HG02763 (cell line): ENCODE data around the gene IGSF11.

Source experiments
- ATAC-seq: cut with Tn5 transposase; IDR thresholded peaks from one replicate; pipeline ENCODE4 v1.9.1; 2021; ENCODE audit warnings: mild to moderate bottlenecking, moderate library complexity; ENCODE audit not compliant: unreplicated experiment

Gene IGSF11

DNA sequence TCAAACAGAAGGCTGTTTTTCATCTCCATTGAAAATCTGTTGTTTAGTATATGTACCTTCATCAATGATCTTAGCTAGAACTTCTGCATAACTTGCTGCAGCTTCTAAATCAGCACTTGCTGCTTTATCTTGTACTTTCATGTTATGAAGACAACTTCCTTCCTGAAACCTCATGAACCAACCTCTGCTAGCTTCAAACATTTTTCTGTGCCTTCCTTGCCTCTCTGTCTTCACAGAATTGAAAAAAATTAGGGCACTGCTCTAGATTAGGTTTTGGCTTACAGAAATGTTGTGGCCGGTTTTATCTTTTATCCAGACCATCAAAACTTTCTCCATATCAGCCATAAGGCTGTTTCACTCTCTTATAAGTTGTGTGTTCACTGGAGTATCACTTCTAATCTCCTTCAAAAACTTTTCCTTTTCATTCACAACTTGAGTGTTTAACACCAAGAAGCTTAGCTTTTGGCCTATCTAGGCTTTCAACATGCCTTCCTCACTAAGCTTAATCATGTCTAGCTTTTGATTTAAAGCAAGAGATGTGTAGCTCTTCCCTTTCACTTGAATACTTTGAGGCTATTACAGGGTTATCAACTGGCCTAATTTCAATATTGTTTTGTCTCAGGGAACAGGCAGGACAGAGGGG lies 78.6 kb downstream of the IGSF11 start:
- ATAC-seq: no peak

GRCh38 chr3:118951089-118951488 lies 83.6 kb downstream of the IGSF11 start:
- ATAC-seq: no peak

DNA sequence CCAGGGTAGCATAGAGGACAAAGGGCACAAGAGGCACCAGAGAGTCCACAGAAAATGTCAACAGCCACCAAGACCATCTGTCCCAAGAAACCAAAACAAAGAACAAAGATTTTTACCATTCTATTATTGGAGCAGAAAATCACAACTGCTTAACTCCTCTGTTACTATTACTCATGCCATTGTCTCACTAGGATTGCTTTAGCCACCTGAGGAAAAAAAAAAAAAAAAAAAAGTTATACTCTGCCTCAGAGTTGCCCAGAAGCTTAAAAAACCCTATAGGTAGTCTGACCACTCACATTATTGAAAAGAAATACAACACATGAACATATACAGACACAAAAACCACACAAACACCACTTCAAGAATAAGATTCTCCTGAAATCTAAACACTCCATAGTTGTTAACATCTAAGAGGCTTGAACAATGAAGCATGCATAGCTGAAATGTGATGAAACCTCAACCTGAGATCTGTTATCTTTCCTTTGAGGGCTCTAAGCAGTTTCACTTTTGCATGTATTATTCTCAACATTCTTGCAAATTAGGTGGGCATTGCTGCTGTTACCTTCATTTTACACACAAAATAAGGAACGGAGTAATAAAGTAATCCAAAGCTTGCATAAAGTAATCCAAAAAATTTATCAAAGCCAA lies 85.4 kb downstream of the IGSF11 start:
- ATAC-seq: no peak

GRCh38 chr3:118948146-118948545 lies 86.5 kb downstream of the IGSF11 start:
- ATAC-seq: no peak

GRCh38 chr3:118946449-118946848 lies 88.2 kb downstream of the IGSF11 start:
- no peak for ATAC-seq

GRCh38 chr3:118945834-118946233 lies 88.8 kb downstream of the IGSF11 start:
- ATAC-seq: no peak

- no peak for ATAC-seq
Measured at GRCh38 chr3:118943597-118943996, 91.0 kb downstream of the IGSF11 start.

DNA sequence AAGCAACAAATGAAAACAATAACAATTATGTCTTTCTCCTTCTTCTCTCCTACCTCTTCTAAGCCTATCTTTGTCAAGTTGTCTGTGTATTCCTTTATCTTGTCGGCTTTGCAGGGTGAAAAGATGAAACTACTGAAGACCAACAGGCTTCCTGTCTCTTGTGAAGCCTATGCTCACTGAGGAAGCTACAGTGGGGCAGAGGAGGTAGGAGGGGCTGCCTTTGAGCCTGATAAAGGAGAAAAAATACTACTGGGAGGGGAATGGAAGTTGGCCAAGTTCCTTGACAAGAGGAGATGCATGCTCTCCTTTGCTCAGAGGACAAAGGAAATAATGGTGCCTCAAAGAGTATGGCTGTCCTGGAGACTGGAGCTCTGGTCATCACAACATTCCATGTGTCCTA lies 92.0 kb downstream of the IGSF11 start:
- no peak for ATAC-seq

- ATAC-seq: no peak
Measured at GRCh38 chr3:118942195-118942594, 92.5 kb downstream of the IGSF11 start.

GRCh38 chr3:118941236-118941635 lies 93.4 kb downstream of the IGSF11 start:
- no peak for ATAC-seq

DNA sequence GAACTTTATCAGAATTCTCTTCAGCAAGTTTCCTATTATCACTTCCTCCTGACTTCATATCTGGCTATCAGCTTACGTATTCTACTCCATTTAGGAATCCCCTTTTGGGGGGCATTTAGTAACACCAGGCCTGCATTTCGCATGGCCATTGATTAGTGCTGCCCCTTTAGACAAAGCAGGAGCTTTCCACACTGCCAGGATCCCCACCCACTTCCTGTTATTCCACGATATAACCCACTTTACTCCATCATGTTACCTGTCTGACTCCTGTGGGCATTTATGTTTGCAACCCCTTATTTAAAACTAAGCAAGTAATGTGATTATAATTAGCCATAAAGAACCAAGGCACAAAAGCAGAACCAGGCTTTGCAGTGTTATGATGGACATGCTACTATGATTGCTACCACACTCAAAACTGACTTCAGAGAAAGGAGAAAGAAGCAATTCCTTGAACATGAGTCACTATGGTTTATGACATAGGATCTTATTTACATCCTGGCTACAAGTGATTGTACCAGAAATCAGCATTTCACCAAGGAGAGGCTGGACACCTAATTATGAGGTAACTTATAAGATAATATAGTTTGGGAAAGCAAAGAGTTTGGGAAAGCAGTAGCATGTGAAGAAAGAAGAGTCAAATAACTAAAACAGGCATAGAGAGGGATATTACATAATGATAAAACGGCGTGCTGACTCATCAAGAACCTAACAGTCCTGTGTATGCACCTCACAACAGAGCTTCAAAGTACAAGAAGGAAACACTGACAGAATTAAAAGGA lies 96.3 kb downstream of the IGSF11 start:
- ATAC-seq: no peak

DNA sequence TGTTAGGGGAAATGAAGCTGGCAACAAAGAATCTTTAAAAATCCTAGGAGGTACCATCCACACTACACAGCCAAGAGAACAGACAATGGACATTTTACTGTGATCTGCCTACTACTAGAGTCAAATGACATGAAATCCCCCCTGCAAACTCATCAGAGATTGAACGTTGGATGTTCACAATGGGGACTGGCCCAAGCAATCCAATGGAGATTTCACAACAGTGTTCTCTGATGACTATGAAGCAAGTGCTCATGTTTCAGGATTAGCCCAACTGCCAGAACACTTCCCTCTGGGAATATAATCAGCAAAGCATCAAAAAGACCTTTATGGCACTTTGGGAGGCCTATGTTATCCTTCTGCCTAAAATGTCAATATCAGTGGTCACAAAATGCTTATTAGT lies 97.8 kb downstream of the IGSF11 start:
- ATAC-seq: no peak

- ATAC-seq: no peak
Measured at GRCh38 chr3:118932822-118933558, 101.7 kb downstream of the IGSF11 start.

DNA sequence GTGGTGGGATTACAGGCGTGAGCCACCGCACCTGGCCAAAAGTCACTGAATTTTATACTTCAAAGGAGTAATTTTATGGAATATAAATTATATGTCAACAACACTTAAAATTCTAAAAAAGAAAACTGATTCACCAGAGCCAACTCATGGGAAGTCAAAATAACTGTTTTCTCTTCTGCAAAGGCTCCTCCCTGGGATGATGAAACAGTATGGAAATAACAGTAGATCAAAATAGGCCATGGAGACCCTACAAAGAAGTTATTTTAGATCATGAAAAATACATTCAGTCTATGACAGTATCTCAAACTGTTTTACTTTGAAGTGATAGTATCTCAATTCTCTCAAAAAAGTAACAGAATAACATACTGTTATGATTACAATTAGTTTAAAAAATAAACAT lies 102.7 kb downstream of the IGSF11 start:
- ATAC-seq: no peak

GRCh38 chr3:118927449-118927848 lies 107.2 kb downstream of the IGSF11 start:
- ATAC-seq: no peak

DNA sequence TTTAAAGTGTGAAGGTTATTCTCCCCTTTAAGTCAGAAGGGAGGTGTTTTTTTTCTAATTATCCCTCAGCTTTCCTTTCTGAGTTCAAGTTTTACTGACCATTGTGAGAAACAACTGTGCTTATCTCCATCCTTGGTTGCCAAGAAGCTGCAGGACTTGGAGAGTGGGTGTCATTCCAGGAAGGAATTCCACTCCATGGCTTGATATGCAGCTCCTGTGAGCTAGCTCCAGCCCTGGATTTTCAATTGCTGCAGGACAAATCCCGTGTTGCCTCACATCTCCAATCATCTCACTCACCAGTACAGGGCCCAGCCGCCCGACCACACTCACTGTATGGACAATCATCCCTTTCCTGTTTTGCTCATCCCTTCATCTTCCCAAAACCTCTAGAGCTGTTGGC lies 122.5 kb downstream of the IGSF11 start:
- ATAC-seq: no peak

- no peak for ATAC-seq
Measured at GRCh38 chr3:118910332-118910731, 124.3 kb downstream of the IGSF11 start.

GRCh38 chr3:118909763-118910162 lies 124.9 kb downstream of the IGSF11 start:
- ATAC-seq: no peak

DNA sequence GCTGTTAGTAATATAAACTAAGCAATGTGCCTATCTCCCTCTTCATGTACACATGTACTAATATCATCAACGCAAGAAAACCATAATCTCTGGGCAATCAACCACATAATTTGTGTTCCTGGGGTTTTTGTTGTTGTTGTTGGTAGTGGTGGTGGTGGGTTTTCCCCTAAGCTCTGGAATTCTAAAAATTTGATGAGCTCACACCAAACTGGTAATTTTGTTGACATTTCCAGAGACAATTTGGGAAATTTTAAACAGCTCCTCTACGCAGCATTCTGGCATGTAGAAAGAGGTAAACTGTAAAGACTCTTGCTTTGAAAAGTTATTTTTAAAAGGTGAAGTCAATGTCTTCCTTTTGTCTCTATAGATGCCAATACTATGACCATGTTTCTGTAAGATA lies 126.7 kb downstream of the IGSF11 start:
- no peak for ATAC-seq

GRCh38 chr3:118900737-118901525 lies 133.7 kb downstream of the IGSF11 start:
- no peak for ATAC-seq

- no peak for ATAC-seq
Measured at GRCh38 chr3:118890206-118890605, 144.4 kb downstream of the IGSF11 start.
